GM12878 (cell line): Measurements from ENCODE around the gene ITGB8. TPM values are rescaled to one million over a fixed set of nuclear protein-coding genes. Genes with fewer than 3 reads are reported as not detected.

Source experiments
- ATAC-seq: fragments of 200-7000 bp; cut with Tn5 transposase; 3 replicates; pipeline ENCODE4 v1.9.1; 2020; ENCODE audit warnings: mild to moderate bottlenecking, moderate library complexity
- BruUV-seq: library from RNA; stranded (reverse); fragments of 400-500 nt; replicated peaks from 2 replicates; lab custom pipeline; 2021; lab: Mats Ljungman, UMichigan
- CTCF ChIA-PET: fragments of 300-600 bp; sonication (Branson Sonifier 250); formaldehyde crosslinking; extraction: SDS; loops from one replicate; lab custom pipeline; 2021; ENCODE audit warnings: inconsistent platforms; lab: Yijun Ruan, JAX
- POLR2A ChIA-PET: fragments of 350-600 bp; formaldehyde crosslinking; extraction: SDS; loops from one replicate; lab custom pipeline; 2021; ENCODE audit warnings: inconsistent platforms; lab: Charles Lee
- RAD21 ChIA-PET: fragments of 300-600 bp; sonication (Branson Sonifier 250); formaldehyde crosslinking; loops from one replicate; lab custom pipeline; 2023; ENCODE audit warnings: antibody characterized with exemption; ENCODE audit not compliant: unreplicated experiment; lab: Charles Lee
- SMC1A ChIA-PET: fragments of 300-600 bp; sonication (Branson Sonifier 250); formaldehyde crosslinking; loops from one replicate; lab custom pipeline; 2023; ENCODE audit not compliant: unreplicated experiment, uncharacterized antibody; lab: Charles Lee
- DNase-seq: peaks from one replicate; pipeline ENCODE4 v3.0.0-alpha.2; 2011; ENCODE audit warnings: low read depth, low spot score
- FAIRE-seq: peaks from 3 replicates; lab custom pipeline; 2011; peaks lifted over from hg19 to GRCh38; lab: Jason Lieb, UNC
- H2AFZ ChIP-seq: 2 replicates; pipeline ENCODE4 v1.6.0; 2011; ENCODE audit warnings: low read depth, low read length, control low read depth; ENCODE audit not compliant: control insufficient read depth
- H3K27ac ChIP-seq: 2 replicates; pipeline ENCODE4 v1.5.1; 2011; ENCODE audit warnings: control low read depth; ENCODE audit not compliant: control insufficient read depth, insufficient read depth
- H3K27me3 ChIP-seq, 2 experiments: replicated peaks in 1 of 2; 2 replicates each; pipeline versions ENCODE4 v1.6.0 to v1.6.1; 2011; ENCODE audit warnings: low read length in 1 of 2; ENCODE audit not compliant: control insufficient read depth in 2 of 2, insufficient read depth in 2 of 2
- H3K36me3 ChIP-seq, 2 experiments: 2 replicates each; pipeline ENCODE4 v1.5.1; 2011; ENCODE audit warnings: low read length in 1 of 2; ENCODE audit not compliant: control insufficient read depth in 2 of 2, insufficient read depth in 2 of 2
- H3K4me1 ChIP-seq: 2 replicates; pipeline ENCODE4 v1.6.1; 2011; ENCODE audit warnings: mild to moderate bottlenecking, low read length, moderate library complexity, mixed read lengths; ENCODE audit not compliant: control insufficient read depth, insufficient read depth
- H3K4me2 ChIP-seq: 2 replicates; pipeline ENCODE4 v1.6.0; 2011; ENCODE audit warnings: control low read depth; ENCODE audit not compliant: control insufficient read depth, insufficient read depth
- H3K4me3 ChIP-seq: fragments of 200-600 bp; sonication (generic); 2 replicates; pipeline ENCODE4 v1.5.1; 2016
- H3K79me2 ChIP-seq: 2 replicates; pipeline ENCODE4 v1.6.0; 2011; ENCODE audit warnings: low read length; ENCODE audit not compliant: control insufficient read depth, insufficient read depth
- H3K9ac ChIP-seq: 2 replicates; pipeline ENCODE4 v1.8.0; 2011; ENCODE audit warnings: low read length, control low read depth, mixed read lengths; ENCODE audit not compliant: control insufficient read depth, insufficient read depth
- H3K9me3 ChIP-seq: replicated peaks from 3 replicates; pipeline ENCODE4 v1.5.1; 2011; ENCODE audit warnings: mild to moderate bottlenecking, low read length; ENCODE audit not compliant: control insufficient read depth, insufficient read depth
- H4K20me1 ChIP-seq: 2 replicates; pipeline ENCODE4 v1.6.0; 2011; ENCODE audit not compliant: control insufficient read depth, insufficient read depth
- ASH2L ChIP-seq: fragments of 300-600, 200-600 bp; sonication (generic); IDR thresholded peaks from 2 replicates; pipeline ENCODE4 v1.6.1; 2017; ENCODE audit warnings: low read depth, mild to moderate bottlenecking, borderline replicate concordance
- NFXL1 ChIP-seq: fragments of 450-650 bp; IDR thresholded peaks from 2 replicates; pipeline ENCODE4 v1.6.1; 2017; ENCODE audit warnings: antibody characterized with exemption, mild to moderate bottlenecking, borderline replicate concordance
- SP1 ChIP-seq: IDR thresholded peaks from one replicate; pipeline ENCODE4 v1.6.1; 2011; ENCODE audit warnings: low read depth, low read length
- SPI1 ChIP-seq: IDR thresholded peaks from 2 replicates; pipeline ENCODE4 v1.6.1; 2011; ENCODE audit warnings: low read depth, mild to moderate bottlenecking, low read length, moderate library complexity, borderline replicate concordance; ENCODE audit not compliant: insufficient read depth
- TAF1 ChIP-seq: IDR thresholded peaks from 2 replicates; pipeline ENCODE4 v1.6.1; 2011; ENCODE audit warnings: mild to moderate bottlenecking, low read depth, low read length, borderline replicate concordance
- TCF12 ChIP-seq: IDR thresholded peaks from 2 replicates; pipeline ENCODE4 v1.6.1; 2011; ENCODE audit warnings: low read depth, mild to moderate bottlenecking, low read length
- ZBTB40 ChIP-seq: fragments of 450-650 bp; IDR thresholded peaks from 2 replicates; pipeline ENCODE4 v1.6.1; 2016; ENCODE audit warnings: mild to moderate bottlenecking, moderate library complexity, borderline replicate concordance
- WGBS: methylation state at CpG from one replicate; pipeline ENCODE4 v1.1.6; 2016; ENCODE audit warnings: low lambda C conversion rate; ENCODE audit not compliant: insufficient replicate concordance, insufficient coverage; ENCODE audit errors: missing lambda C conversion rate; 5-methylcytosine and 5-hydroxymethylcytosine counted together
- in situ Hi-C: fragments of 300-500 bp; cut with MboI; formaldehyde crosslinking; loops from 9 replicates; pipeline ENCODE4 v1.14.3; 2018; ENCODE audit warnings: mixed read lengths
- intact Hi-C: fragments of 100-400 bp; cut with micrococcal nuclease; formaldehyde crosslinking; loops from one replicate; pipeline ENCODE4 v1.14.2; 2022; ENCODE audit not compliant: unreplicated experiment
- polyA plus RNA-seq, 11 experiments: library from polyadenylated mRNA; depleted of rRNA in 4 of 11; unstranded in 6 of 11; stranded (reverse) in 5 of 11; fragments of >200 nt; fragmentation: Nextera tagmentation in 4 of 11; fragmentation: Illumina TruSeq in 1 of 11; extraction: Ambion mirVana in 4 of 11; extraction: Trizol in 1 of 11; gene quantifications; 1 replicate in 1 of 11; 2 replicates in 10 of 11; pipeline versions ENCODE4 v1.2.1 to v1.2.3, GENCODE V29; 2011 to 2016; ENCODE audit warnings: inconsistent platforms in 2 of 11, missing spikeins in 2 of 11, low read depth in 1 of 11
- total RNA-seq, 4 experiments: library from RNA; depleted of rRNA in 3 of 4; stranded (reverse); fragments of >200 nt in 3 of 4; fragmentation: Illumina TruSeq in 1 of 4; extraction: Trizol in 1 of 4; gene quantifications; 2 replicates each; pipeline versions ENCODE4 v1.2.1 to v1.2.3, GENCODE V29; 2013 to 2021

Gene ITGB8
- total and polyA plus RNA-seq, 10 of the 15 experiments (the other 5 are each of a cell fraction or from before 2014, with no cell fraction given): 0.37 to 26.2 (median 1.5) TPM

- Histone ChIP-seq H4K20me1 (no peaks in the 10 kb centered on the region), H3K4me1 (peaks cover 15% of the 10 kb centered on the region; the same call in 1 of the 2 replicates), H3K9me3 (peaks cover 3% of the 10 kb centered on the region; the same call in 1 of the 3 replicates), H3K27me3 (no peaks in the 10 kb centered on the region), H3K27ac (no peak overlapping the region), H3K4me2 (no peak overlapping the region)
- no peak for DNase-seq
- RAD21 ChIA-PET: interaction anchor here (1.1 to 2.5 kb wide), 4 partner anchors 114 to 728 kb away, joined by 4 to 9 read pairs (median 4); no protein-coding TSS in a partner anchor
- TF ChIP-seq TCF12 (no peak), SPI1 (peak; percentile 45; the same call in 1 of the 2 replicates)
- TF ChIP-seq, all 136 proteins: peak for 1
- no peaks in the 10 kb centered on the region for H3K79me2 ChIP-seq
- ATAC-seq (no peak), FAIRE-seq (no peak)
- ChIA-PET SMC1A (interaction anchor here (0.6 to 2.7 kb wide), 9 partner anchors 32 to 728 kb away, joined by 3 to 10 read pairs (median 4); no protein-coding TSS in a partner anchor), CTCF (interaction anchor here (0.7 to 3.4 kb wide), 14 partner anchors 8 to 732 kb away, joined by 3 to 20 read pairs (median 5); partner anchors contain the start of gene POLR1F), POLR2A (no interaction called here)
- in situ Hi-C loops: no loop called here
- no peaks in the 10 kb centered on the region for H3K36me3 ChIP-seq
- WGBS: 40% methylated on average over 4 of the region's 4 CpGs
- intact Hi-C loops: loop anchor here (5.0 to 10.0 kb wide), 2 partner anchors 459 to 697 kb away; no protein-coding TSS in a partner anchor
- H3K4me3 ChIP-seq: no peak overlapping the region
- no peak overlapping the region for H3K9ac ChIP-seq
- H2AFZ ChIP-seq: no peak overlapping the region
- no TSS peak for BruUV-seq
These were observed 110.6 kb downstream of the ITGB8 start for GRCh38 chr7:20441346-20441745.

- DNase-seq (no peak), FAIRE-seq (no peak), ATAC-seq (no peak)
- H3K79me2 ChIP-seq: no peaks in the 10 kb centered on the region
- H3K9ac ChIP-seq: no peak overlapping the region
- ChIA-PET POLR2A (no interaction called here), SMC1A (interaction anchor here (1.3 to 2.7 kb wide), 4 partner anchors 115 to 688 kb away, joined by 4 to 10 read pairs (median 6); no protein-coding TSS in a partner anchor), RAD21 (interaction anchor here (1.4 to 2.5 kb wide), 2 partner anchors 114 to 459 kb away, joined by 4 to 9 read pairs; no protein-coding TSS in a partner anchor), CTCF (interaction anchor here (1.1 to 3.4 kb wide), 12 partner anchors 8 to 733 kb away, joined by 3 to 20 read pairs (median 5); partner anchors contain the start of gene POLR1F)
- no peaks in the 10 kb centered on the region for H4K20me1 ChIP-seq
- TF ChIP-seq NFXL1 (no peak), SP1 (no peak), ASH2L (no peak), TAF1 (no peak), ZBTB40 (no peak)
- H3K27ac ChIP-seq: no peak overlapping the region
- BruUV-seq: no TSS peak
- H3K4me1 ChIP-seq: peaks cover 18% of the 10 kb centered on the region; the same call in 1 of the 2 replicates
- no peak overlapping the region for H3K4me3 ChIP-seq
- H3K9me3 ChIP-seq: peaks cover 3% of the 10 kb centered on the region; the same call in 1 of the 3 replicates
- no peaks in the 10 kb centered on the region for H3K27me3 ChIP-seq
- no peak overlapping the region for H3K4me2 ChIP-seq
- intact Hi-C loops (loop anchor here (5.0 to 10.0 kb wide), 2 partner anchors 460 to 697 kb away; no protein-coding TSS in a partner anchor), in situ Hi-C loops (no loop called here)
- no peaks in the 10 kb centered on the region for H3K36me3 ChIP-seq
- H2AFZ ChIP-seq: no peak overlapping the region
- 49% methylated on average over 3 of the region's 3 CpGs for WGBS
These were observed 111.3 kb downstream of the ITGB8 start for GRCh38 chr7:20441991-20442441.
